ENCODE data around the gene CLEC20A. TPM values are rescaled to one million over a fixed set of nuclear protein-coding genes. Genes with fewer than 3 reads are reported as not detected.
A peak's percentile ranks its signal among the peaks of the same experiment; 100 is the strongest.

CLEC20A gene
- total RNA-seq, 3 donors from 2014 or later: not detected

DNA sequence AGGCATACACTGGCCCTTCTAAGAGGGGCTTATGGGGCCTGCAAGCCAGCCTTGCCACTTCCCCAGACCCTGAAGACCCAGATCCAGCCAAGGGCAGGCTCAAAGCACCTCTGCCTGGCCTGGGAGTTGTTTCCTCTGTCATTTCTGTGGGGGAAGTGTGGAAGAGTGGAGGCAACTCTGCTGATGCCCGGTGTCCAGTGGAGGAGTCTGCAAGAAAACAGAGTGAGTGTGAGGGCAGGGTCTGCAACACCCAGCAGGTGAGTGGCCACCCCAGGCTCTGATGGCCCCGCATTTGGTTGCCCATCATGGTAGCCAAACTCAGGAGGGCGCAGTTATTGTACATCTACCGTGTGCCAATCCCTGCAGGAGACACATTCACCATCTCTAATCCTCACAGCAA, 8.4 kb downstream of the CLEC20A start:
- no peak for TF ChIP-seq POLR2A (IDR thresholded peaks at IDR 0.05)
- TF ChIP-seq, protein P1, sequence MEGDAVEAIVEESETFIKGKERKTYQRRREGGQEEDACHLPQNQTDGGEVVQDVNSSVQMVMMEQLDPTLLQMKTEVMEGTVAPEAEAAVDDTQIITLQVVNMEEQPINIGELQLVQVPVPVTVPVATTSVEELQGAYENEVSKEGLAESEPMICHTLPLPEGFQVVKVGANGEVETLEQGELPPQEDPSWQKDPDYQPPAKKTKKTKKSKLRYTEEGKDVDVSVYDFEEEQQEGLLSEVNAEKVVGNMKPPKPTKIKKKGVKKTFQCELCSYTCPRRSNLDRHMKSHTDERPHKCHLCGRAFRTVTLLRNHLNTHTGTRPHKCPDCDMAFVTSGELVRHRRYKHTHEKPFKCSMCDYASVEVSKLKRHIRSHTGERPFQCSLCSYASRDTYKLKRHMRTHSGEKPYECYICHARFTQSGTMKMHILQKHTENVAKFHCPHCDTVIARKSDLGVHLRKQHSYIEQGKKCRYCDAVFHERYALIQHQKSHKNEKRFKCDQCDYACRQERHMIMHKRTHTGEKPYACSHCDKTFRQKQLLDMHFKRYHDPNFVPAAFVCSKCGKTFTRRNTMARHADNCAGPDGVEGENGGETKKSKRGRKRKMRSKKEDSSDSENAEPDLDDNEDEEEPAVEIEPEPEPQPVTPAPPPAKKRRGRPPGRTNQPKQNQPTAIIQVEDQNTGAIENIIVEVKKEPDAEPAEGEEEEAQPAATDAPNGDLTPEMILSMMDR (IDR thresholded peaks at IDR 0.05): no peak
- no peak for TF ChIP-seq POLR2AphosphoS5 (IDR thresholded peaks at IDR 0.05)
- H3K36me3 ChIP-seq: no peaks in the 10 kb centered on the region
- no peak for DNase-seq (ENCODE audit: low spot score in 2 of 2)
- no peaks in the 10 kb centered on the region for H3K27me3 ChIP-seq
- no peak overlapping the region for H3K4me3 ChIP-seq
- no peaks in the 10 kb centered on the region for H3K9me3 ChIP-seq
- H3K4me1 ChIP-seq: no peaks in the 10 kb centered on the region
- intact Hi-C loops (cut with DNase I; ENCODE audit: low total_unique reads): no loop called here
- no peak overlapping the region for H3K27ac ChIP-seq

DNA sequence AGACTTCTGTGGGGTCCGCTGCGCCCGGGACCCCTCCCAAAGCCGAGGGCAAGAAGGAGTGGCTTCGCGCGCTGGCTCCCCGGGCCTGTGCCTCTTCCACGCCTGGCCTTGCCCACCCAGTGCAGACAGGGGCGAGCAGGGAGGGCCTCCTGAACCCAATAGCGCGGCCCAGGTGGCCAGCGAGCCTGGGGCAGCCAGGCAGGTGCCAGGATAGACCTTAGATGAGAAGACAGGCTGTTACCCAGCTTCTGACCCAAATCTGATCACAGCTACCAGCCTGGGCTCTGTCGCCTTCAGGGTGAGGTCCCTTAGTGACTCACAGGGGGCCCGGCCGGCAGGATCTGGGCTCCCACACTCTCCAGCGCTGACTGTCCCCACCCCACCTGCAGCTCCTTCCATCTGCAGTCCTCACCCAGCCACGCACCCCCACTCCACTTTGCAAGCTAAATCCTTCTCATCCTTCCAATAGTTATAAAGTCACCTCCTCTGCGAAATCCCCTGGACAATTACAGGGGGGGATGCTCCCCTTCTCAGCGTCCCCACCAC, 9.6 kb downstream of the CLEC20A start:
- Histone ChIP-seq H3K27ac (no peak overlapping the region), H3K27me3 (no peaks in the 10 kb centered on the region), H3K4me1 (no peaks in the 10 kb centered on the region), H3K36me3 (no peaks in the 10 kb centered on the region), H3K9me3 (no peaks in the 10 kb centered on the region), H3K4me3 (peak overlapping the region; percentile 24 to 60 (median 33))
- intact Hi-C loops (cut with DNase I; ENCODE audit: low total_unique reads): no loop called here
- no peak for DNase-seq (ENCODE audit: low spot score in 2 of 2)
- TF ChIP-seq, protein P1 (IDR thresholded peaks at IDR 0.05): no peak
- no peak for TF ChIP-seq POLR2AphosphoS5 (IDR thresholded peaks at IDR 0.05)
- TF ChIP-seq POLR2A (IDR thresholded peaks at IDR 0.05): no peak

DNA sequence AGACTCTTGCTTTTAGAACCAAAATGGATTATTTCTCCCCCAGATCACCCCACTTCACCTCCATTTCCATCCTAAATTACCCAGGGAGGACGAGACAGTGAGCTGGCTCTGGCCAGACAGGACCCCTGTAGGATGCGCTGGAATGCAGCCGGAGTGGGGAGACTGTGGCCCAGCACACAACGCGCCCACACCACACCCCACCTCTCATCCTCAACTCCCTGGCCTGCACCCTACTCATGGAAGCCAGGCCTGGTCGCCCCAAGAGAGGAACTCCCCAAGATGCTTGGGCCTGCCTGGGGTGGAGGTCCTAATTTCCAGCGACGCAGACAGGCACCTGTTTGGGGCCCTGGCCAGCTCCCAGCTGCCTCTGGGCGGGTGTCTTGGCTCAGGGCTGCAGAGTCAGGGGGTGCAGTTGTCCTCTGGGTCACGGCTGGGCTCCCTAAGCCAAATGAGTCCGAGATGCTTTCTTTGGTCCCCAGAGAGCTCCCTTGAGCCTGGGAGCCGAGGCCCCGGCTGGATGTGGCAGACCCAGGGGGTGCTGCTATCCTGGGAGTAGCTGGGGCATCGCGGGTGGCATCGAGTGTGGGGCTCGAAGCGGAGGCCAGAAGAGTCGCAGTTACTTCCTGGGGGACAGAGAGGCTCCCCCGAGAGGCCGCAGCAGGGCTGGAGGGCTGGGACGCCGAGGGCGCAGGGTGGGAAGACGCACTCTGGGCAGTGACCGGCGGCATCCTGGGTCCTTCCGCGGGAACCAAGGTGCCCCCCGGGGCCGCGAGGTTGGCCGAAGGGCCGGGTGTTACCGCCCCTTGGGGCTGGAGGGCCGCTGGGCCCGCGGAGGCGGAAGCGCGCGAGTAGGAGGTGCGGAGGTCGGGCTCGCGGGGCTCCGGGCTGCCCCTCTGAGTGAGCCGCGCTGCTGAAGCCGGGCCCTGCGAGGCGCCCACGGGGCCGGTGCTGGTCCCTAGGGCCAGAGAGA, 10.4 kb downstream of the CLEC20A start:
- Histone ChIP-seq H3K27me3 (no peaks in the 10 kb centered on the region), H3K9me3 (no peaks in the 10 kb centered on the region), H3K4me3 (peak overlapping the region; percentile 24 to 60 (median 33)), H3K4me1 (no peaks in the 10 kb centered on the region), H3K27ac (no peak overlapping the region), H3K36me3 (no peaks in the 10 kb centered on the region)
- DNase-seq (ENCODE audit: low spot score in 2 of 2): no peak
- intact Hi-C loops (cut with DNase I; ENCODE audit: low total_unique reads): no loop called here
- no peak for TF ChIP-seq POLR2AphosphoS5 (IDR thresholded peaks at IDR 0.05)

DNA sequence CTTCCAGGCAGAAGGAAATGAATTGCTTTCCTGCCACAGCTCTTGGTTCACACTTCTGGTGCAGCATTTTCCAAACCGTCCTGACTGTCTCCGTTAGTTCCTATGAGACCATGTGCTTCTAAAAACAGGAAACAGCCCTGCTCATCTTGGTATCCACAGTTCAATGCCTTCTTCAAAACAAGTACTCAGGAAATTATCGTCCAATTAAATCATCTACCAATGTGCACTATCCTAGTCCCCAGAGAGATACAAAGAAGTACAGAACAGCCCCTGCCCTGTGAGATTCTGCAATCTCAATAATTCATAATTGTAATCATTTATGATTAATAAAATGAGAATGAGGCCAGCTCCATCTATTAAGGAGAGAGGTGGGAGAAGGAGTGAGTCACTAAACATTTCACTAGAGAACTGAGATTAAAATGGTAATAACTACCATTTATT, 11.2 kb downstream of the CLEC20A start:
- intact Hi-C loops (cut with DNase I; ENCODE audit: low total_unique reads): no loop called here
- TF ChIP-seq, protein P1 (IDR thresholded peaks at IDR 0.05): no peak
- TF ChIP-seq POLR2A (IDR thresholded peaks at IDR 0.05) (no peak), POLR2AphosphoS5 (IDR thresholded peaks at IDR 0.05) (no peak)
- H3K4me3 ChIP-seq: no peak overlapping the region

DNA sequence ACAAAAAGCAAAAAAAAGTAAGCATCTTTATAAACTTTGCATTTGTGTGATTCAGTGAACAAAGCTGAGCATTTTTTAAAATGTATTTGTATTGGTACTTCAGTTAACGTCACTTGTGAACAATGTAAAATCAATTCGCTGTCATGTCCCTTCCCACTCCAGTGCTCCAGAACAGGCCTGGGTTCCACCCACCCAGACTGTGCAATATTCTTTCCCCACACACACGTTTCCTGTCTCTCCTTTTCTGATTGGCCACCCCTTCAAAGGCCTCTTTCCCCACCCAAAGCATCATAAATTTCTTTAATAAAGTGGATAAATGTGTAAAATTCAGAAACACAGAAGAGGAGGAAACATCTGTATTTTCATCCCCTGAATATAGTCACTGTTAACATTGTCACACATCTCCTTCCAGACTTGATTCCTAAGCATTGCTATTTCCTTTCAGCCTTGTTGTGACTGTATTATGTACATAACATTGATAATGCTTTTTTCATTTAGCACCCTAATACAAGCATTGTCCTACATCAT, 12.0 kb downstream of the CLEC20A start:
- no peaks in the 10 kb centered on the region for H3K4me1 ChIP-seq
- TF ChIP-seq POLR2A (IDR thresholded peaks at IDR 0.05) (no peak), POLR2AphosphoS5 (IDR thresholded peaks at IDR 0.05) (no peak)
- TF ChIP-seq, protein P1 (IDR thresholded peaks at IDR 0.05): no peak
- no peaks in the 10 kb centered on the region for H3K27me3 ChIP-seq
- no peak for DNase-seq (ENCODE audit: low spot score in 2 of 2)
- H3K9me3 ChIP-seq: no peaks in the 10 kb centered on the region
- no peak overlapping the region for H3K27ac ChIP-seq
- no peaks in the 10 kb centered on the region for H3K36me3 ChIP-seq
- intact Hi-C loops (cut with DNase I; ENCODE audit: low total_unique reads): no loop called here
- H3K4me3 ChIP-seq: no peak overlapping the region

More for the DNA sequence above, 11.2 kb downstream of the CLEC20A start:
- no peaks in the 10 kb centered on the region for H3K4me1 ChIP-seq
- H3K27ac ChIP-seq: peak overlapping the region in 1 of 2 donors; percentile 1
- no peaks in the 10 kb centered on the region for H3K27me3 ChIP-seq
- no peaks in the 10 kb centered on the region for H3K9me3 ChIP-seq
- no peaks in the 10 kb centered on the region for H3K36me3 ChIP-seq
- DNase-seq (ENCODE audit: low spot score in 2 of 2): no peak
